GM12891 (cell line): Measurements from ENCODE around the gene DOK5.

Experiments used
- PAX5 ChIP-seq: IDR thresholded peaks from 2 replicates; pipeline ENCODE4 v1.6.1; 2011; ENCODE audit warnings: low read length, moderate library complexity, mild to moderate bottlenecking; ENCODE audit not compliant: insufficient read depth, severe bottlenecking
- POLR2A ChIP-seq: IDR thresholded peaks from 2 replicates; pipeline ENCODE4 v1.6.1; 2011; ENCODE audit warnings: low read depth, low read length, control low read depth
- POLR2AphosphoS5 ChIP-seq: IDR thresholded peaks from 2 replicates; pipeline ENCODE4 v1.6.1; 2011; ENCODE audit warnings: low read depth, low read length, control low read depth
- POU2F2 ChIP-seq: IDR thresholded peaks from 2 replicates; pipeline ENCODE4 v1.6.1; 2011; ENCODE audit warnings: low read depth, mild to moderate bottlenecking, control low read depth, low read length, moderate library complexity
- SPI1 ChIP-seq: IDR thresholded peaks from 2 replicates; pipeline ENCODE4 v1.6.1; 2011; ENCODE audit warnings: low read depth, low read length, control low read depth
- TAF1 ChIP-seq: IDR thresholded peaks from 2 replicates; pipeline ENCODE4 v1.6.1; 2011; ENCODE audit warnings: low read depth, low read length, control low read depth

DNA sequence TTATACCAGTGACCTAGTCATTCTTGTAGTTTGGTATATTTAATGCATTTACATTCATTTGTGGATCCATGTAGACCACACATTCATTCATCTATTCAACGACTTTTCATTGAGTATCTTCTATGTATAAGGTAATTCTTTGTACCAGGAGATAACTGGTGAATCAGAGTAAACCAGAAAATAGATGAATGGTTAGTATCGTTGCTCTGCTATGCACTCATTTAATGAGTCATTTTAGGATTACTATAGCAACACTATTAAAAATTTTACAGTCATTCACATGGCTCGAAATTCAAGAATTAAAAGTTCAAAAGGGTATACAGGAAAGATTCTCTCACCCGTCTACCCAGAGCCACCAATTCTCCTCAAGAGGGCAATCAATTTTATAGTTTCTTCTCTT is 26.8 kb downstream of the DOK5 start:
- no peak for TF ChIP-seq POLR2A
- no peak for TF ChIP-seq POLR2AphosphoS5
- no peak for TF ChIP-seq TAF1
- TF ChIP-seq POU2F2: no peak
- TF ChIP-seq SPI1: no peak
- TF ChIP-seq PAX5: no peak
